Stimulated activated CD8-positive, alpha-beta memory T cell treated with anti-CD3 and anti-CD28 coated beads, Interleukin-2, amount 100 ng/mL, for 1 hour (primary cell): ENCODE results near the gene B3GNT3.

Experiments
- DNase-seq, 2 donors: peaks; one replicate each; pipeline ENCODE4 v3.0.0-alpha.2; 2020; ENCODE audit warnings: low read depth in 2 of 2

Gene B3GNT3, protein sequence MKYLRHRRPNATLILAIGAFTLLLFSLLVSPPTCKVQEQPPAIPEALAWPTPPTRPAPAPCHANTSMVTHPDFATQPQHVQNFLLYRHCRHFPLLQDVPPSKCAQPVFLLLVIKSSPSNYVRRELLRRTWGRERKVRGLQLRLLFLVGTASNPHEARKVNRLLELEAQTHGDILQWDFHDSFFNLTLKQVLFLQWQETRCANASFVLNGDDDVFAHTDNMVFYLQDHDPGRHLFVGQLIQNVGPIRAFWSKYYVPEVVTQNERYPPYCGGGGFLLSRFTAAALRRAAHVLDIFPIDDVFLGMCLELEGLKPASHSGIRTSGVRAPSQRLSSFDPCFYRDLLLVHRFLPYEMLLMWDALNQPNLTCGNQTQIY

GRCh38 chr19:17794731-17795494, at the start of gene B3GNT3:
TSS of gene B3GNT3 (plus strand) at chr19:17795138. CDS start at chr19:17807808, 12,670 bp downstream.
- DNase-seq = no peak

DNA sequence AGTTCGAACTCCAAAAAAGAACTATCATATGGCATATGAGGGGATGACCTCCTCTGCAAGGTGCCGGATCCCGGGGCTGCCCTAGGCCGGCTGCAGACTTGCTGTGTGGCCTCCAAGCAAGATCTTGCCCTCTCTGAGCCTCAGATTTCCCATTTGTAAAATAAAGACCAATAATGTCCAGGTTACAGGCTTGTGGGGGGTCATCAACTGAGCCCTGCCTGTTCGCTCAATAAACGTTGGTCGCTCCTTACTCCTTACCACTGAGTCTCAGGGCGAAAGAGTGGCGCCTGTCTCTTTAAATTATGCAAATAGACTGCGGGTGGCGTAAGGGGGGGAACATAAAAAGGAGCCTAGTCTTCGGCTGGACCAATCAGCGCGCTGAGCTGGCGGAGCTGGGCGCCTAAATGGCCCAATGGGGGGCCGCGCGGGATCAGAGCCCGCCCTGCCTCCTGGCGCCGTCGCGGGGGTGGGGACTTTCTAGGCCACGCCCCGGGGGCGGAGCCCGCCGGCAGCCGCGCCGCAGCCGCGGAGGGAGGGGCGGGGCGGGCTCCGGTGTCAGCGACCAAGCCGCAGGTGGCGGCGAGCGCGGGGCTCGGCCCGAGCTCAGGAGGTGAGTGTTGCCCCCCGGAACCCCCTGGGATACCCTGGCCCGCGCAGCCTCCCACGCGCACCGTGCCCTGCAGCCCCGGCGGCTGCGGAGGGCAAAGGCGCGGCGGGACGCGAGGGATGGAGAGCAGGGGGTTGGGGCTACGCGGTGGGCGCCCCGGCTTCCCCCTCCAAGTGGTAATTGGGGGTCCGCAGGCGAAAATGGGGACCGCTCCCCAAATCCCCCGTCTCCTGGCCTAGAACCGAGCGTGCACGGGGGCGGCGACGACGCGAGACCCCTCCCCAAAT, 47.5 kb upstream of the B3GNT3 start:
- peak; percentile 86 to 89 for DNase-seq

GRCh38 chr19:17748884-17749638, 45.9 kb upstream of the B3GNT3 start:
- DNase-seq = no peak

- no peak for DNase-seq
These were observed 45.0 kb upstream of the B3GNT3 start for GRCh38 chr19:17749912-17750317.

DNA sequence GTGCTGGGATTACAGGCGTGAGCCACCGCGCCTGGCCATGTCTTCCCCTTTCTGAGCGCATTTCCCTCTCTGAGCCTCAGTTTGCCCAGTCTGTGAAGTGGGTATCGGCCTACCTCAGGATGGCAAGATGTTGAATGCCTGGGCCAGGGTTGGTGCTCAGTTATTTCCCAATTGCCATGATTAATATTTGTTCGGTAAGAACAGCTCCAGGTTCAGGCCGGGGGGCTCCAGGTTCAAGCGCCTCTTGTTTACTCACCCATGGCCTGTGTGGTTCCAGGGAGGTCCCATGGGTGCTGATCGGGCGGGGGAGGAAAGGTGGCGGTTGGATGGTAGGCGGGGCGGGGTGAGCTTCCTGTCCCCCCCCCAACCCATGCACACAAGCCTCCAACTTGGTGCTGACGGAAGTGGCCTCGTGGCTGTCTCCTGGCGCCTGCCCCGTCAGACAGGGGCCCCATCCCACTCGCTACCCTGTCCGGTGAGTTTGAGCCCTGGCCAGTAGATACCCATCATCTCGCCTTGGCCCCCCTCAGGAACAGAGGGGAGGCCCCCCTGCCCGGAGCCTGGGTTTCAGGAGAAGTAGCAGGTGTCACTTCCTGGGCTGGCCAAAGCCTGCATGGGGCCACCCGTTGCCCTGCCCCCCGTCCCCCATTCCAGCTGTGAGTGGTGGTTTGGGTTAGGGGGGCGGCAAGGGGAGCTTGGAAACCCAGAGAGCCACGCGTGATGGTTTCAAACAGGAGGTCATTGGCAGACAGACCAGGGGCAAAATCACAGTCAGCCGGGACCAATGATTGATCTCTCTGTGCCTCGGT, 43.6 kb upstream of the B3GNT3 start, which contains the start of gene FCHO1:
Gene FCHO1, plus strand, starts transcription at position 375 of the 809 bp plus-strand sequence. CDS start 3,688 bp downstream, outside the sequence.
- peak; percentile 76 to 77 for DNase-seq

DNA sequence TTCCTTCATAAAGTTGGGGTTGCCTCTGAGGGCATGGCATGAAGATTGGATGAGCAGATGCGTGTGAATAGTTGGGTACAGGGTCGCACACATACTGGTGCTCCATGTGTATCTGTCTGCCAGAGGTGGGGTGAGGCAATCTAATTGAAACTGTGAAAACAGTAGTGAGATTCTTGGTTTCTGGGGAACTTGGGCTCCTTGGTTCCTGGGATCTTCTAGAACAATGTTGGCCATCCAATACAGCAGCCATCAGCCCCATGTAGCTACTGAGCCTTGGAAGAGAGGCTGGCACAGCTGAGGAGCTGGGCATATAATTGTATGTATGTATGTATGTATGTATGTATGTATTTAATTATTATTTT, 43.0 kb upstream of the B3GNT3 start:
- no peak for DNase-seq

- no peak for DNase-seq
These were observed 41.9 kb upstream of the B3GNT3 start for GRCh38 chr19:17752865-17753639.

GRCh38 chr19:17753976-17754375, 41.0 kb upstream of the B3GNT3 start:
- no peak for DNase-seq

DNA sequence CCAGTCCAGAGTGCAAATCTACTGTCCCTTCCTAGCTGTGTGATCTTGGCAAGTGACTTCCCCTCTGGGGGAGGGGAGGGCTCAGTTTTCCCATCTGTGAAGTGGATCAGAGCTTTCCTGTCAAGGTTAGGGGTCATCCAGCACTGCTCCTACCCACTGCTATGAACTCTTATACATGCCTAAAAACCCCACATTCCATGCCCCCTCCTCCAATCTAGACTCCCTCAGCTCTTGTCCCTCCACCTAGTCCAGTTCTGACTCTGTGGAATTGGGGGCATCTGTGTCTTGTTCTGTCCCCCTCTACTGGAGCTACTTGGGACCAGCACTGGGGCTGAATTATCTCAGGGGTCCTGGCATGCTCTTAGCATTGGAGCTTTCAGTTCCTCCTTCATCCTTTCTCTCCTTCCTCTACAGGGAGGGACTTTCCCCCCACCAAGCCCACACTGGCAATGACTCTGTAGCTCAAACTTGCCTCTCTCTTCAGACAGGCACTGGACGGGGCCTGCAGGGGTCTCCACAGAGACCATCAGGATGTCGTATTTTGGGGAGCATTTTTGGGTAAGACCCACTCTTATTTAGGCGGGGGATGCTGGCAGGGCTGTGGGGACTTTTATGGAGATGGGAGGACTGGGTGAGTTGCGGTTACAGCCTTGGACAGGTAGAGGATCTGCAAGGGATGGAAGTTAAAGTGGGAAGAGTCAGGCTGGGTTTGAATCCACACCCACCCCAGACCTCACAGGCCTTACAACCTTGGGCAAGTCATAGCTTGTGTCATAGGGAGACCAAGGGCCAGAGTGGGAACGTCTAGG, 40.1 kb upstream of the B3GNT3 start:
- no peak for DNase-seq

DNA sequence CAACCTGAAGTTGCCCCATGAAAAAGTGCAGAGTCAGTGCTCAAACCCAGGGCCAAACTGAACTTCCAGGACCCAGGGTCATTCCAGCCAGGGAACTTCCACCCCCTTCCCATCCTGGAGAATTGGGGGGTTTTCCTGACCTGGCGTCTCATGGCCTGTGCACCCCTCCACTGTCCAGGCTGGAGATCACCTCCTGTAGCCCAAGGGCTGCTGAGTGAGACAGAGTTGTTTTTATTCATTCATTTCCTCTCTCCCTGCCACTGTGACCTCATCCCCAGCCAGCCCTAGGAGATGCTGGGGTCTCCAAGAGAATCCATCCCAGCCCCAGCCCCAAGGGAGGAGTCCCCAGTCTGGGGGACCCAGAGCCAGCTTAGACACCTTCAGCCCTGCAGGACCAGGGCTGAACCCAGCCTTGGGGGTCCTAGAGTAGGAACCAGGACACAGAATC, 39.5 kb upstream of the B3GNT3 start:
- DNase-seq = no peak

DNA sequence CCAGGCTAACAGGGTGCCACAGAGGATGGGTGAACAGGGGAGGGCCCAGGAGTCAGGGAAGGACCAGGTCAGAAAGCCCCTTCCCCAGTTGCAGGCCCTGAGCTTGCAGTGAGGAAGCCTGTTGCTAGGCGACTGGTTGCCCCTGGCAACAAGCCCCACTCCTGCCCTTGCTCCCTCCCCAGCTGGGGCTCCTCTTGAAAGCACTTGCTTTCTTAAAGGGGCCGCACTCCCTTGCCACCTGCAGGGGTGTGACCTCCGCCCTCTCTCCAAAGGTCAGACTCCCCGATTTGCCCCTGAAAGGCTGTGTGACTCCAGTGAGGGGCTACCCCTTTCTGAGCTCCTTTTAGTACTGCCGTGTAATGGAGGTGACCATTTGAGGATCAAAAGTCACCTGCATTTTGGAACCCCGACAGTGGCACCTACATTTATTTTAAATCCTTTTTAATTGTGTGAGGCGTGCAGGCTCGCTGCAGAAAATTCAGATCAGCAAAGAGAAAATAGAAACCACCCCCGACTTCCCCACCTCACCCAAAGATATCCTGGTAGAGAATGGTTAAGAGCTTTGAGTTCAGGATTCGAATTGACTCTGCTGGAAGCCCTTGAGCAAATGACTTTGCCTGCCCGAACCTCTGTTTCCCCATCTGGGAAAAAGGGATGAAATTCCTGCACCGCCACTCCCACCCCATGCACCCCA, 38.8 kb upstream of the B3GNT3 start:
- no peak for DNase-seq

DNA sequence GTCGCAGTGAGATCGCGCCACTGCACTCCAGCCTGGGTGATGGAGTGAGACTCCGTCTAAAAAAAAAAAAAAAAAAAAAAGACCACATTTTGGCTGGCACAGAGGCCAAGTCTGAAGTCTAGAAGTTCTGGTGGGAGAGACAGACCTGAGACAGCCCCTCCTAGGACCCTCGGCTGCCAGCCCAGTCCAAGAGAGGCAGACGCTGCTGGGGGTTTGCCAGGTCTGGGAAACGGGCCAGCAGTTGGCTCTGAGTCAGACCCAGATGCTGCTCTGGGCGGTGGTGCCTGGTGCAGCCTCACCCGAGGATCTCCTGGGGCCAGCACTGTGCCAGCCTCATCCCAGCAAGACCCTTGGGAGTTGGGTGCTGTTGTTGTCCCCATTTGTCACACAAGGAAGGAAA, 37.8 kb upstream of the B3GNT3 start:
- DNase-seq = no peak

GRCh38 chr19:17758515-17758914, 36.4 kb upstream of the B3GNT3 start:
- no peak for DNase-seq

GRCh38 chr19:17761148-17761547, 33.8 kb upstream of the B3GNT3 start:
- DNase-seq = no peak

GRCh38 chr19:17762505-17763229, 32.3 kb upstream of the B3GNT3 start:
- DNase-seq = no peak

DNA sequence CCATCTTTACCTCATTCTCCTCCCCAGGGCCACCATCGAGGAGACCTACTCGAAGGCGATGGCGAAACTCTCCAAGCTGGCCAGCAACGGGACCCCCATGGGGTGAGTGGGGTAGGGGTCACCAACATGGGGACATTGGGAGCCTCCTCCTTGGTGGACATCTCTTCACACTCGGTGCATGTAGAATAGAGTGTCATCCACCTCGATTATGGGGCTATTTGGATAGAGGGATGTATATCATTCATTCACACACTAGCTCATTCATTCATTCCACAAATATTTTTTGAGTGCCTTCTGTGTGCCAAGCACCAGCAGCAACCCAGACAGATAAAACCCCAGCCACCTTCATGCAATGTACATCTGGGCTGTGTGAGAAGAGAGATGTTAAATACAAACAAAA, 30.6 kb upstream of the B3GNT3 start:
- DNase-seq = no peak

DNA sequence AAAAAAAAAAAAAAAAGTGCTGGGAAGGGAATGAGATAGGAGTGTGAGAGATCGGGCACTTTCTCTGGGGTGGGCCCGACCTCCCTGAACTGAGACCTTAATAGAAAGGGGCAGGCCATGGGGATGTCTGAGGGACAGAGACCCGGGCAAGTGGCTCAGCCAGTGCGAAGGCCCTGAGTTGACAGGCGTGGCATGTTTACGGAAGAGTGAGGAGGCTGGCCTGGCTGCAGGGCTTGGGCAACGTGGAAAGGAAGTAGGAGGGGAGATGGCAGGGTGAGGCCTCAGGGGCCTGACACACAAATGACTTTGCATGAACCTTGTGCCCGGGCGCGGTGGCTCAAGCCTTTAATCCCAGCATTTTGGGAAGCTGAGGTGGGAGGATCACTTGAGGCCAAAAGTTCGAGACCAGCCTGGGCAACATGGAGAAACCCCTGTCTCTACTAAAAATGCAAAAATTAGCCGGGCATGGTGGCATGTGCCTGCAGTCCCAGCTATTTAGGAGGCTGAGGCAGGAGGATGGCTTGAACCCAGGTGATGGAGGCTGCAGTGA, 29.8 kb upstream of the B3GNT3 start:
- no peak for DNase-seq
